Breast epithelium (tissue), 4 donors: ENCODE measurements around the gene SLC30A7. TPM values are rescaled to one million over a fixed set of nuclear protein-coding genes. Genes with fewer than 3 reads are reported as not detected.

Experiments
- DNase-seq, 2 donors: peaks; one replicate each; pipeline ENCODE4 v3.0.0-alpha.2; 2019; ENCODE audit warnings: low spot score in 2 of 2
- H3K27ac ChIP-seq, 2 donors: fragments of 200-600 bp; sonication (generic) in 1 of 2; one replicate each; pipeline ENCODE4 v1.5.1; 2016 to 2019; ENCODE audit warnings: mild to moderate bottlenecking in 1 of 2
- H3K27me3 ChIP-seq, 2 donors: fragments of 200-600 bp; sonication (generic) in 1 of 2; one replicate each; pipeline versions ENCODE4 v1.5.1 to v1.6.0; 2017 to 2019; ENCODE audit warnings: control low read depth in 1 of 2, mild to moderate bottlenecking in 1 of 2
- H3K36me3 ChIP-seq: fragments of 200-600 bp; one replicate; pipeline ENCODE4 v1.5.1; 2019
- H3K4me1 ChIP-seq, 2 donors: fragments of 200-600 bp; sonication (generic); one replicate each; pipeline ENCODE4 v1.5.1; 2016 to 2019; ENCODE audit warnings: control low read depth in 1 of 2
- H3K4me3 ChIP-seq, 3 donors: fragments of 200-600 bp; sonication (generic); 1 replicate in 2 of 3; 2 replicates in 1 of 3; pipeline ENCODE4 v1.5.1; 2016 to 2019; ENCODE audit warnings: mild to moderate bottlenecking in 3 of 3, moderate library complexity in 2 of 3
- H3K9me3 ChIP-seq, 2 donors: fragments of 200-600 bp; sonication (generic) in 1 of 2; one replicate each; pipeline ENCODE4 v1.5.1; 2016 to 2019; ENCODE audit warnings: control low read depth in 1 of 2
- CTCF ChIP-seq, 3 donors: fragments of 450-650 bp; IDR thresholded peaks; one replicate each; pipeline ENCODE4 v1.5.1; 2016 to 2017; ENCODE audit warnings: antibody characterized with exemption in 3 of 3, mild to moderate bottlenecking in 3 of 3, moderate library complexity in 3 of 3
- POLR2A ChIP-seq: fragments of 450-650 bp; IDR thresholded peaks from one replicate; pipeline ENCODE4 v1.6.1; 2016; ENCODE audit warnings: antibody characterized with exemption, mild to moderate bottlenecking, moderate library complexity
- POLR2AphosphoS5 ChIP-seq, 3 donors: sonication (generic); formaldehyde crosslinking; IDR thresholded peaks; one replicate each; pipeline ENCODE4 v1.6.1; 2017; ENCODE audit warnings: antibody characterized with exemption in 3 of 3
- intact Hi-C: fragments of 100-400 bp; cut with DNase I; formaldehyde crosslinking; loops from one replicate; pipeline ENCODE4 v1.15.1; 2023; ENCODE audit warnings: low total_unique reads
- total RNA-seq, 3 donors: library from RNA; depleted of rRNA; stranded (reverse); fragments of >200 nt; gene quantifications; one replicate each; pipeline ENCODE4 v1.1.0, GENCODE V29; 2016

SLC30A7 gene
- total RNA-seq, 3 donors from 2014 or later, result 19.5 to 33.8 (median 25.9) TPM

GRCh38 chr1:100953960-100954730, 58.3 kb downstream of the SLC30A7 start:
- no peaks in the 10 kb centered on the region for H3K27me3 ChIP-seq
- no peaks in the 10 kb centered on the region for H3K36me3 ChIP-seq
- H3K27ac ChIP-seq, result no peak overlapping the region
- no peaks in the 10 kb centered on the region for H3K4me1 ChIP-seq
- DNase-seq, result no peak
- H3K4me3 ChIP-seq, result no peak overlapping the region
- TF ChIP-seq CTCF (IDR thresholded peaks at IDR 0.05), result no peak
- no peak for TF ChIP-seq POLR2A
- TF ChIP-seq POLR2AphosphoS5 (IDR thresholded peaks at IDR 0.05), result no peak
- intact Hi-C loops, result no loop called here
- H3K9me3 ChIP-seq, result no peaks in the 10 kb centered on the region

GRCh38 chr1:100955322-100955721, 59.4 kb downstream of the SLC30A7 start:
- Histone ChIP-seq H3K27me3 (no peaks in the 10 kb centered on the region), H3K27ac (no peak overlapping the region), H3K4me1 (no peaks in the 10 kb centered on the region), H3K9me3 (no peaks in the 10 kb centered on the region), H3K4me3 (no peak overlapping the region), H3K36me3 (no peaks in the 10 kb centered on the region)
- TF ChIP-seq POLR2AphosphoS5 (IDR thresholded peaks at IDR 0.05) (no peak), CTCF (IDR thresholded peaks at IDR 0.05) (no peak), POLR2A (no peak)
- no peak for DNase-seq
- intact Hi-C loops, result no loop called here

GRCh38 chr1:100959502-100960060, 63.7 kb downstream of the SLC30A7 start:
- Histone ChIP-seq H3K4me1 (no peaks in the 10 kb centered on the region), H3K9me3 (no peaks in the 10 kb centered on the region), H3K4me3 (no peak overlapping the region), H3K27ac (no peak overlapping the region), H3K27me3 (no peaks in the 10 kb centered on the region), H3K36me3 (no peaks in the 10 kb centered on the region)
- intact Hi-C loops, result no loop called here
- no peak for DNase-seq
- TF ChIP-seq POLR2A (no peak), POLR2AphosphoS5 (IDR thresholded peaks at IDR 0.05) (no peak), CTCF (IDR thresholded peaks at IDR 0.05) (no peak)

GRCh38 chr1:100960098-100960497, 64.2 kb downstream of the SLC30A7 start:
- intact Hi-C loops, result no loop called here
- Histone ChIP-seq H3K4me1 (no peaks in the 10 kb centered on the region), H3K36me3 (no peaks in the 10 kb centered on the region), H3K9me3 (no peaks in the 10 kb centered on the region), H3K27me3 (no peaks in the 10 kb centered on the region), H3K4me3 (no peak overlapping the region), H3K27ac (no peak overlapping the region)
- TF ChIP-seq POLR2A, result no peak
- no peak for TF ChIP-seq POLR2AphosphoS5 (IDR thresholded peaks at IDR 0.05)
- no peak for TF ChIP-seq CTCF (IDR thresholded peaks at IDR 0.05)
- DNase-seq, result no peak

GRCh38 chr1:100968621-100969020, 72.7 kb downstream of the SLC30A7 start:
- Histone ChIP-seq H3K4me1 (no peaks in the 10 kb centered on the region), H3K9me3 (no peaks in the 10 kb centered on the region), H3K27ac (no peak overlapping the region), H3K27me3 (no peaks in the 10 kb centered on the region), H3K36me3 (no peaks in the 10 kb centered on the region), H3K4me3 (no peak overlapping the region)
- DNase-seq, result no peak
- intact Hi-C loops, result no loop called here
- TF ChIP-seq POLR2A (no peak), POLR2AphosphoS5 (IDR thresholded peaks at IDR 0.05) (no peak), CTCF (IDR thresholded peaks at IDR 0.05) (no peak)
